Measurements from ENCODE around the gene PROK1.

GRCh38 chr1:110506541-110506940 lies 55.6 kb downstream of the PROK1 start:
- TF ChIP-seq CTCF (IDR thresholded peaks at IDR 0.05) (no peak), POLR2A (IDR thresholded peaks at IDR 0.05) (no peak), EP300 (IDR thresholded peaks at IDR 0.05) (no peak)

All from ovary (tissue), 3 donors.